H9 (cell line): ENCODE measurements around the gene C9orf152. TPM values are rescaled to one million over a fixed set of nuclear protein-coding genes. Genes with fewer than 3 reads are reported as not detected.

Experiments
- DNase-seq: peaks from one replicate; pipeline ENCODE4 v3.0.0-alpha.2; 2017
- H2AFZ ChIP-seq: one replicate; pipeline ENCODE4 v1.6.1; 2013; ENCODE audit warnings: mild to moderate bottlenecking, low read length, control low read depth, moderate library complexity
- H2AK5ac ChIP-seq: 2 replicates; pipeline ENCODE4 v1.6.1; 2013; ENCODE audit warnings: low read length, control low read depth, mixed read lengths; ENCODE audit not compliant: insufficient read length
- H2BK120ac ChIP-seq: one replicate; pipeline ENCODE4 v1.6.1; 2013; ENCODE audit warnings: low read depth, mild to moderate bottlenecking, low read length, control low read depth, inconsistent platforms; ENCODE audit not compliant: poor library complexity, severe bottlenecking
- H2BK12ac ChIP-seq: 2 replicates; pipeline ENCODE4 v1.6.1; 2013; ENCODE audit warnings: low read length, control low read depth, mixed read lengths, low read depth; ENCODE audit not compliant: insufficient read length
- H2BK15ac ChIP-seq: 2 replicates; pipeline ENCODE4 v1.6.1; 2013; ENCODE audit warnings: low read depth, low read length, control low read depth
- H2BK20ac ChIP-seq: one replicate; pipeline ENCODE4 v1.6.1; 2013; ENCODE audit warnings: low read depth, mild to moderate bottlenecking, low read length, control low read depth, inconsistent platforms; ENCODE audit not compliant: poor library complexity, severe bottlenecking
- H2BK5ac ChIP-seq: 2 replicates; pipeline ENCODE4 v1.6.1; 2013; ENCODE audit warnings: low read length, control low read depth, mixed read lengths; ENCODE audit not compliant: insufficient read length
- H3K14ac ChIP-seq: 2 replicates; pipeline ENCODE4 v1.6.1; 2013; ENCODE audit warnings: low read length, control low read depth; ENCODE audit not compliant: insufficient read depth
- H3K18ac ChIP-seq: 2 replicates; pipeline ENCODE4 v1.6.1; 2013; ENCODE audit warnings: low read depth, mild to moderate bottlenecking, mixed read lengths, low read length, control low read depth; ENCODE audit not compliant: insufficient read length
- H3K23ac ChIP-seq: 2 replicates; pipeline ENCODE4 v1.6.1; 2013; ENCODE audit warnings: low read length, control low read depth, mixed read lengths, low read depth; ENCODE audit not compliant: insufficient read length
- H3K23me2 ChIP-seq: 2 replicates; pipeline ENCODE4 v1.6.1; 2013; ENCODE audit warnings: low read depth, mild to moderate bottlenecking, mixed read lengths, low read length, control low read depth; ENCODE audit not compliant: insufficient read length, poor library complexity, severe bottlenecking
- H3K27ac ChIP-seq: 2 replicates; pipeline ENCODE4 v1.5.1; 2013; ENCODE audit warnings: low read length, control low read depth, mixed read lengths, low read depth; ENCODE audit not compliant: insufficient read length
- H3K27me3 ChIP-seq: 2 replicates; pipeline ENCODE4 v1.6.1; 2013; ENCODE audit warnings: low read length, control low read depth, inconsistent platforms; ENCODE audit not compliant: insufficient read depth
- H3K4ac ChIP-seq: 2 replicates; pipeline ENCODE4 v1.6.1; 2013; ENCODE audit warnings: low read depth, mild to moderate bottlenecking, control low read depth, inconsistent platforms, low read length, moderate library complexity
- H3K4me1 ChIP-seq: 2 replicates; pipeline ENCODE4 v1.6.1; 2013; ENCODE audit warnings: low read length, control low read depth, inconsistent platforms; ENCODE audit not compliant: insufficient read depth
- H3K4me2 ChIP-seq: 2 replicates; pipeline ENCODE4 v1.6.1; 2013; ENCODE audit warnings: low read length, control low read depth, mixed read lengths; ENCODE audit not compliant: insufficient read length, insufficient read depth
- H3K56ac ChIP-seq: 2 replicates; pipeline ENCODE4 v1.6.1; 2013; ENCODE audit warnings: low read depth, mild to moderate bottlenecking, mixed read lengths, low read length, control low read depth; ENCODE audit not compliant: insufficient read length
- H3K79me1 ChIP-seq: 2 replicates; pipeline ENCODE4 v1.6.1; 2013; ENCODE audit warnings: low read depth, mild to moderate bottlenecking, moderate library complexity, low read length, control low read depth, inconsistent platforms; ENCODE audit not compliant: insufficient read depth, poor library complexity, severe bottlenecking
- H3K79me2 ChIP-seq: 2 replicates; pipeline ENCODE4 v1.6.1; 2013; ENCODE audit warnings: low read length, control low read depth, inconsistent platforms; ENCODE audit not compliant: insufficient read depth
- H3K9ac ChIP-seq: 2 replicates; pipeline ENCODE4 v1.6.1; 2013; ENCODE audit warnings: low read length, control low read depth, mixed read lengths; ENCODE audit not compliant: insufficient read length; ENCODE audit errors: extremely low read depth
- H3K9me3 ChIP-seq: one replicate; pipeline ENCODE4 v1.6.1; 2013; ENCODE audit warnings: low read depth, low read length, inconsistent platforms; ENCODE audit not compliant: control insufficient read depth
- H3T11ph ChIP-seq: one replicate; pipeline ENCODE4 v1.6.1; 2013; ENCODE audit warnings: mild to moderate bottlenecking, low read length, control low read depth, inconsistent platforms
- H4K20me1 ChIP-seq: one replicate; pipeline ENCODE4 v1.6.1; 2013; ENCODE audit not compliant: control insufficient read depth, insufficient read length, insufficient read depth
- H4K5ac ChIP-seq: 2 replicates; pipeline ENCODE4 v1.6.1; 2013; ENCODE audit warnings: low read depth, mild to moderate bottlenecking, mixed read lengths, low read length, control low read depth; ENCODE audit not compliant: insufficient read length
- H4K8ac ChIP-seq: replicated peaks from 2 replicates; pipeline ENCODE4 v1.6.1; 2013; ENCODE audit warnings: low read length, control low read depth, mixed read lengths, low read depth; ENCODE audit not compliant: insufficient read length
- H4K91ac ChIP-seq: 2 replicates; pipeline ENCODE4 v1.6.1; 2013; ENCODE audit warnings: low read depth, mild to moderate bottlenecking, moderate library complexity, mixed read lengths, low read length, control low read depth; ENCODE audit not compliant: insufficient read length
- H3K27ac Mint-ChIP-seq, 3 experiments: 2 replicates in 2 of 3; 3 replicates in 1 of 3; pipeline ENCODE4 v1.8.0; 2020 to 2021; ENCODE audit warnings: mixed read lengths in 3 of 3, mild to moderate bottlenecking in 1 of 3, moderate library complexity in 1 of 3
- H3K27me3 Mint-ChIP-seq: 2 replicates; pipeline ENCODE4 v1.8.0; 2021; ENCODE audit warnings: low read depth, mild to moderate bottlenecking, moderate library complexity, mixed read lengths
- H3K36me3 Mint-ChIP-seq, 3 experiments: 2 replicates in 2 of 3; 3 replicates in 1 of 3; pipeline ENCODE4 v1.8.0; 2020 to 2021; ENCODE audit warnings: low read depth in 3 of 3, mixed read lengths in 3 of 3; ENCODE audit not compliant: insufficient read depth in 1 of 3
- H3K4me1 Mint-ChIP-seq, 2 experiments: 2 replicates each; pipeline ENCODE4 v1.8.0; 2020; ENCODE audit warnings: mixed read lengths in 2 of 2
- H3K4me3 Mint-ChIP-seq, 2 experiments: 2 replicates in 1 of 2; 3 replicates in 1 of 2; pipeline ENCODE4 v1.8.0; 2020 to 2021; ENCODE audit warnings: mild to moderate bottlenecking in 2 of 2, mixed read lengths in 2 of 2, moderate library complexity in 1 of 2
- H3K9me3 Mint-ChIP-seq, 2 experiments: 2 replicates in 1 of 2; 3 replicates in 1 of 2; pipeline ENCODE4 v1.8.0; 2020; ENCODE audit warnings: mild to moderate bottlenecking in 2 of 2, mixed read lengths in 2 of 2, moderate library complexity in 1 of 2
- CTCF ChIP-seq: fragments of 200-600 bp; sonication (generic); conservative IDR thresholded peaks from 3 replicates; pipeline ENCODE4 v1.8.0; 2021; ENCODE audit warnings: antibody characterized with exemption, mild to moderate bottlenecking
- WGBS: extraction: QIAGEN DNeasy Blood & Tissue Kit; methylation state at CpG from one replicate; pipeline ENCODE4 v1.1.7; 2013; ENCODE audit warnings: missing lambda C conversion rate, low lambda C conversion rate, mixed read lengths; ENCODE audit not compliant: insufficient read length; ENCODE audit errors: extremely low coverage; 5-methylcytosine and 5-hydroxymethylcytosine counted together
- total RNA-seq: library from RNA; stranded (reverse); gene quantifications from 2 replicates; pipeline ENCODE4 v1.2.1, GENCODE V29; 2021

The C9orf152 gene
- total RNA-seq, 1 experiment from 2014 or later: not detected

GRCh38 chr9:110214090-110214489 is 6.1 kb upstream of the C9orf152 start:
- Histone ChIP-seq H3K56ac (no peak overlapping the region), H2BK120ac (no peak overlapping the region), H3K27ac (no peak overlapping the region), H2BK20ac (no peak overlapping the region), H3K18ac (no peak overlapping the region), H2AK5ac (no peak overlapping the region), H4K5ac (no peak overlapping the region), H2BK15ac (no peak overlapping the region), H3K9ac (no peak overlapping the region), H3K14ac (no peak overlapping the region), H2BK12ac (no peak overlapping the region), H3K27me3 (no peaks in the 10 kb centered on the region), H4K20me1 (no peaks in the 10 kb centered on the region), H3K4me2 (no peak overlapping the region), H3K79me2 (no peaks in the 10 kb centered on the region), H3K23me2 (no peaks in the 10 kb centered on the region), H3K9me3 (no peaks in the 10 kb centered on the region), H4K91ac (no peak overlapping the region), H2BK5ac (no peak overlapping the region), H3K79me1 (no peaks in the 10 kb centered on the region), H3K4ac (no peak overlapping the region), H3T11ph (no peak overlapping the region), H3K4me1 (no peaks in the 10 kb centered on the region), H4K8ac (no peak overlapping the region), H2AFZ (no peak overlapping the region), H3K23ac (no peak overlapping the region)
- no CpG with 5 or more reads among the region's 6 CpGs for whole genome bisulfite sequencing
- TF ChIP-seq CTCF: no peak
- Mint-ChIP-seq H3K27ac (no peak overlapping the region), H3K4me1 (0 out of 4 replicates have a peak, but pooled peaks cover 0 to 1% of the 10 kb centered on the region in 2 experiments), H3K4me3 (no peak overlapping the region), H3K36me3 (peaks cover 0 to 6% (median 2%) of the 10 kb centered on the region in 3 experiments; a peak in 2 of 7 replicates), H3K9me3 (peaks cover 3 to 6% of the 10 kb centered on the region in 2 experiments; a peak in 4 of 5 replicates), H3K27me3 (peaks cover 3% of the 10 kb centered on the region; the same call in 1 of the 2 replicates)
- no peak for DNase-seq
